IMR-90 (cell line): ENCODE measurements around the gene ACTL6B.

Experiments
- MAZ ChIP-seq: IDR thresholded peaks from 2 replicates; pipeline ENCODE4 v1.6.1; 2012; ENCODE audit warnings: low read depth, mild to moderate bottlenecking, low read length, improper control_type of control experiment, moderate library complexity, borderline replicate concordance
- TF ChIP-seq, protein P1 (sequence below): conservative IDR thresholded peaks from 2 replicates; pipeline ENCODE4 v1.5.1; 2012; ENCODE audit warnings: mild to moderate bottlenecking, low read depth, low read length, improper control_type of control experiment

- TF ChIP-seq, protein P1, sequence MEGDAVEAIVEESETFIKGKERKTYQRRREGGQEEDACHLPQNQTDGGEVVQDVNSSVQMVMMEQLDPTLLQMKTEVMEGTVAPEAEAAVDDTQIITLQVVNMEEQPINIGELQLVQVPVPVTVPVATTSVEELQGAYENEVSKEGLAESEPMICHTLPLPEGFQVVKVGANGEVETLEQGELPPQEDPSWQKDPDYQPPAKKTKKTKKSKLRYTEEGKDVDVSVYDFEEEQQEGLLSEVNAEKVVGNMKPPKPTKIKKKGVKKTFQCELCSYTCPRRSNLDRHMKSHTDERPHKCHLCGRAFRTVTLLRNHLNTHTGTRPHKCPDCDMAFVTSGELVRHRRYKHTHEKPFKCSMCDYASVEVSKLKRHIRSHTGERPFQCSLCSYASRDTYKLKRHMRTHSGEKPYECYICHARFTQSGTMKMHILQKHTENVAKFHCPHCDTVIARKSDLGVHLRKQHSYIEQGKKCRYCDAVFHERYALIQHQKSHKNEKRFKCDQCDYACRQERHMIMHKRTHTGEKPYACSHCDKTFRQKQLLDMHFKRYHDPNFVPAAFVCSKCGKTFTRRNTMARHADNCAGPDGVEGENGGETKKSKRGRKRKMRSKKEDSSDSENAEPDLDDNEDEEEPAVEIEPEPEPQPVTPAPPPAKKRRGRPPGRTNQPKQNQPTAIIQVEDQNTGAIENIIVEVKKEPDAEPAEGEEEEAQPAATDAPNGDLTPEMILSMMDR, result no peak
- no peak for TF ChIP-seq MAZ
Observed at GRCh38 chr7:100630066-100630465, 26.2 kb downstream of the ACTL6B start.
